Panc1 (cell line): ENCODE results near the gene PCTP. TPM values are rescaled to one million over a fixed set of nuclear protein-coding genes. Genes with fewer than 3 reads are reported as not detected.
A peak's percentile ranks its signal among the peaks of the same experiment; 100 is the strongest.

Experiments
- ATAC-seq: fragments of 200-7000 bp; cut with Tn5 transposase; 2 replicates; pipeline ENCODE4 v1.9.1; 2020; ENCODE audit warnings: mild to moderate bottlenecking, moderate library complexity
- BruUV-seq: library from RNA; stranded (reverse); fragments of 400-500 nt; replicated peaks from 2 replicates; lab custom pipeline; 2021; lab: Mats Ljungman, UMichigan
- CTCF ChIA-PET: fragments of 300-600 bp; sonication (Branson Sonifier 250); formaldehyde crosslinking; loops from one replicate; lab custom pipeline; 2022; ENCODE audit warnings: antibody characterized with exemption; lab: Charles Lee
- POLR2A ChIA-PET: fragments of 300-600 bp; sonication (Branson Sonifier 250); formaldehyde crosslinking; loops from one replicate; lab custom pipeline; 2022; ENCODE audit warnings: antibody characterized with exemption; lab: Charles Lee
- DNase-seq: peaks from one replicate; pipeline ENCODE4 v3.0.0-alpha.2; 2010; ENCODE audit warnings: low read depth, low spot score
- H3K27ac ChIP-seq: 2 replicates; pipeline ENCODE4 v1.5.1; 2011; ENCODE audit warnings: mild to moderate bottlenecking, low read length, inconsistent platforms
- H3K27me3 ChIP-seq: fragments of 200-500 bp; sonication (Bioruptor generic); 2 replicates; pipeline ENCODE4 v1.6.0; 2014; ENCODE audit warnings: low read length, inconsistent platforms; ENCODE audit not compliant: control insufficient read depth, insufficient read depth
- H3K36me3 ChIP-seq: fragments of 200-500 bp; sonication (Bioruptor generic); 2 replicates; pipeline ENCODE4 v1.5.1; 2014; ENCODE audit warnings: inconsistent platforms, mild to moderate bottlenecking, low read length, moderate library complexity; ENCODE audit not compliant: control insufficient read depth, insufficient read depth
- H3K4me1 ChIP-seq: 2 replicates; pipeline ENCODE4 v1.5.1; 2011; ENCODE audit warnings: inconsistent platforms, mild to moderate bottlenecking, low read length, moderate library complexity; ENCODE audit not compliant: control insufficient read depth, insufficient read depth
- H3K4me3 ChIP-seq, 2 experiments: 2 replicates each; pipeline ENCODE4 v1.5.1; 2011 to 2012; ENCODE audit warnings: low read depth in 2 of 2, low read length in 2 of 2, mild to moderate bottlenecking in 2 of 2, inconsistent platforms in 1 of 2, moderate library complexity in 1 of 2
- H3K9me3 ChIP-seq: fragments of 200-500 bp; sonication (Bioruptor generic); 2 replicates; pipeline ENCODE4 v1.5.1; 2014; ENCODE audit warnings: low read depth, mild to moderate bottlenecking, inconsistent platforms, low read length, moderate library complexity; ENCODE audit not compliant: control insufficient read depth, insufficient read depth
- POLR2AphosphoS5 ChIP-seq: IDR thresholded peaks from 2 replicates; pipeline ENCODE4 v1.6.1; 2012; ENCODE audit warnings: mild to moderate bottlenecking, low read depth, low read length, moderate library complexity
- REST ChIP-seq, 2 experiments: IDR thresholded peaks; 2 replicates each; pipeline ENCODE4 v1.6.1; 2011 to 2012; ENCODE audit warnings: low read depth in 2 of 2, control low read depth in 1 of 2, low read length in 1 of 2, mild to moderate bottlenecking in 1 of 2, moderate library complexity in 1 of 2; ENCODE audit not compliant: insufficient read depth in 1 of 2
- SIN3A ChIP-seq: IDR thresholded peaks from 2 replicates; pipeline ENCODE4 v1.6.1; 2012; ENCODE audit warnings: low read depth, mild to moderate bottlenecking, low read length, moderate library complexity, borderline replicate concordance; ENCODE audit not compliant: insufficient read depth
- TCF7L2 ChIP-seq: IDR thresholded peaks from 2 replicates; pipeline ENCODE4 v1.6.1; 2011; ENCODE audit warnings: mild to moderate bottlenecking, low read depth, low read length, inconsistent platforms
- in situ Hi-C: cut with HindIII; loops from 2 replicates; pipeline ENCODE4 v1.10.0; 2016; ENCODE audit warnings: low sequenced_read_pairs, low pct_unique_long_range_greater_than_20kb
- intact Hi-C: fragments of 100-400 bp; cut with micrococcal nuclease; formaldehyde crosslinking; loops from one replicate; pipeline ENCODE4 v1.10.0; 2022; ENCODE audit not compliant: unreplicated experiment
- total RNA-seq: library from RNA; stranded (reverse); gene quantifications from one replicate; pipeline ENCODE4 v1.2.1, GENCODE V29; 2021; ENCODE audit not compliant: unreplicated experiment
- TF ChIP-seq, protein P1 (sequence below): fragments of 450-650 bp; IDR thresholded peaks from 2 replicates; pipeline ENCODE4 v1.5.1; 2017; ENCODE audit warnings: mild to moderate bottlenecking

PCTP gene
- total RNA-seq, 1 experiment from 2014 or later = 23.7 TPM

GRCh38 chr17:55822028-55822427 is 71.2 kb downstream of the PCTP start:
- intact Hi-C loops = no loop called here
- TF ChIP-seq, protein P1, sequence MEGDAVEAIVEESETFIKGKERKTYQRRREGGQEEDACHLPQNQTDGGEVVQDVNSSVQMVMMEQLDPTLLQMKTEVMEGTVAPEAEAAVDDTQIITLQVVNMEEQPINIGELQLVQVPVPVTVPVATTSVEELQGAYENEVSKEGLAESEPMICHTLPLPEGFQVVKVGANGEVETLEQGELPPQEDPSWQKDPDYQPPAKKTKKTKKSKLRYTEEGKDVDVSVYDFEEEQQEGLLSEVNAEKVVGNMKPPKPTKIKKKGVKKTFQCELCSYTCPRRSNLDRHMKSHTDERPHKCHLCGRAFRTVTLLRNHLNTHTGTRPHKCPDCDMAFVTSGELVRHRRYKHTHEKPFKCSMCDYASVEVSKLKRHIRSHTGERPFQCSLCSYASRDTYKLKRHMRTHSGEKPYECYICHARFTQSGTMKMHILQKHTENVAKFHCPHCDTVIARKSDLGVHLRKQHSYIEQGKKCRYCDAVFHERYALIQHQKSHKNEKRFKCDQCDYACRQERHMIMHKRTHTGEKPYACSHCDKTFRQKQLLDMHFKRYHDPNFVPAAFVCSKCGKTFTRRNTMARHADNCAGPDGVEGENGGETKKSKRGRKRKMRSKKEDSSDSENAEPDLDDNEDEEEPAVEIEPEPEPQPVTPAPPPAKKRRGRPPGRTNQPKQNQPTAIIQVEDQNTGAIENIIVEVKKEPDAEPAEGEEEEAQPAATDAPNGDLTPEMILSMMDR = no peak
- TF ChIP-seq POLR2AphosphoS5 = no peak
- TF ChIP-seq SIN3A = no peak
- no peak for TF ChIP-seq TCF7L2
- TF ChIP-seq REST (IDR thresholded peaks at IDR 0.05; ENCODE audit: insufficient read depth in 1 of 2, low read depth in 2 of 2, low read length in 1 of 2) = no peak

GRCh38 chr17:55825213-55825612 is 74.4 kb downstream of the PCTP start:
- intact Hi-C loops = loop anchor here (2.0 kb wide), 1 partner anchor 298 kb away; no protein-coding TSS in a partner anchor
- H3K4me1 ChIP-seq = no peaks in the 10 kb centered on the region
- BruUV-seq = no TSS peak
- in situ Hi-C loops = no loop called here
- H3K27me3 ChIP-seq = no peaks in the 10 kb centered on the region
- H3K27ac ChIP-seq = no peak overlapping the region
- H3K36me3 ChIP-seq = no peaks in the 10 kb centered on the region
- ATAC-seq (0 out of 2 replicates have a peak, but pooled peaks have one; percentile 60), DNase-seq (no peak)
- POLR2A ChIA-PET = no interaction called here
- no peaks in the 10 kb centered on the region for H3K9me3 ChIP-seq
- CTCF ChIA-PET = no interaction called here
- no peak overlapping the region for H3K4me3 ChIP-seq
- no peak for TF ChIP-seq POLR2AphosphoS5
- TF ChIP-seq, protein P1 = peak; percentile 49; the same call in 1 of the 2 replicates

More at GRCh38 chr17:55822028-55822427, 71.2 kb downstream of the PCTP start:
- H3K27me3 ChIP-seq = no peaks in the 10 kb centered on the region
- CTCF ChIA-PET = no interaction called here
- no peak overlapping the region for H3K4me3 ChIP-seq
- in situ Hi-C loops = no loop called here
- no peaks in the 10 kb centered on the region for H3K9me3 ChIP-seq
- DNase-seq = no peak
- no TSS peak for BruUV-seq
- H3K4me1 ChIP-seq = no peaks in the 10 kb centered on the region
- no peak overlapping the region for H3K27ac ChIP-seq
- no peaks in the 10 kb centered on the region for H3K36me3 ChIP-seq
- ATAC-seq = no peak
- POLR2A ChIA-PET = no interaction called here

Other genes with a start within 250 kb of the PCTP start
- gene SMIM36, start 239.6 kb upstream of the PCTP start, total RNA-seq = not detected
- 0.10 TPM for gene TMEM100, start 28.2 kb upstream of the PCTP start, total RNA-seq